HepG2 (cell line): ENCODE results near the gene ZFR2. TPM values are rescaled to one million over a fixed set of nuclear protein-coding genes. Genes with fewer than 3 reads are reported as not detected.
A peak's percentile ranks its signal among the peaks of the same experiment; 100 is the strongest.

Source experiments
- ATAC-seq: fragments of 200-7000 bp; cut with Tn5 transposase; 3 replicates; pipeline ENCODE4 v1.9.1; 2020; ENCODE audit warnings: mild to moderate bottlenecking, moderate library complexity
- BruUV-seq: library from RNA; stranded (reverse); fragments of 400-500 nt; replicated peaks from 2 replicates; lab custom pipeline; 2021; lab: Mats Ljungman, UMichigan
- CTCF ChIA-PET: fragments of 300-600 bp; formaldehyde crosslinking; extraction: SDS; loops from one replicate; lab custom pipeline; 2021; ENCODE audit warnings: low total read pairs, inconsistent platforms, low intra/inter-chr PET ratio; lab: Yijun Ruan, JAX
- POLR2A ChIA-PET: fragments of 350-600 bp; sonication (Branson Sonifier 250); formaldehyde crosslinking; loops from one replicate; lab custom pipeline; 2020; ENCODE audit warnings: antibody characterized with exemption, inconsistent platforms; lab: Yijun Ruan, JAX
- DNase-seq: peaks from one replicate; pipeline ENCODE4 v3.0.0-alpha.2; 2015; ENCODE audit warnings: low spot score
- FAIRE-seq: peaks from 3 replicates; lab custom pipeline; 2011; peaks lifted over from hg19 to GRCh38; lab: Jason Lieb, UNC
- H2AFZ ChIP-seq: one replicate; pipeline ENCODE4 v1.6.1; 2011; ENCODE audit warnings: low read length, inconsistent platforms
- H3K27ac ChIP-seq: fragments of 300-600 bp; 3 replicates; pipeline ENCODE4 v1.8.0; 2011; ENCODE audit warnings: mixed run types, mild to moderate bottlenecking, mixed read lengths, low read length, inconsistent platforms; ENCODE audit not compliant: insufficient read depth; ENCODE audit errors: extremely low read length
- H3K27me3 ChIP-seq, 2 experiments: fragments of 200-600 bp in 1 of 2; 2 replicates in 1 of 2; 3 replicates in 1 of 2; pipeline versions ENCODE4 v1.6.0 to v1.8.0; 2011; ENCODE audit warnings: low read length in 2 of 2, mild to moderate bottlenecking in 2 of 2, moderate library complexity in 2 of 2, inconsistent platforms in 1 of 2; ENCODE audit not compliant: insufficient read depth in 2 of 2, control insufficient read depth in 1 of 2
- H3K36me3 ChIP-seq, 2 experiments: fragments of 200-600 bp in 1 of 2; replicated peaks in 1 of 2; 2 replicates in 1 of 2; 3 replicates in 1 of 2; pipeline versions ENCODE4 v1.5.1 to v1.8.0; 2011; ENCODE audit warnings: low read length in 2 of 2, inconsistent platforms in 1 of 2; ENCODE audit not compliant: insufficient read depth in 2 of 2, control insufficient read depth in 1 of 2
- H3K4me1 ChIP-seq: 2 replicates; pipeline ENCODE4 v1.5.1; 2012; ENCODE audit warnings: low read length, inconsistent platforms; ENCODE audit not compliant: insufficient read depth
- H3K4me2 ChIP-seq: 2 replicates; pipeline ENCODE4 v1.6.0; 2011; ENCODE audit warnings: low read depth, low read length, inconsistent platforms
- H3K4me3 ChIP-seq, 3 experiments: fragments of 200-600 bp in 1 of 3; sonication (generic), shearing (Covaris generic) in 1 of 3; replicated peaks in 1 of 3; 2 replicates each; pipeline ENCODE4 v1.5.1; 2011 to 2016; ENCODE audit warnings: low read length in 3 of 3, inconsistent platforms in 2 of 3, low read depth in 2 of 3, mild to moderate bottlenecking in 2 of 3, control low read depth in 1 of 3, mixed read lengths in 1 of 3; ENCODE audit not compliant: insufficient read depth in 1 of 3
- H3K79me2 ChIP-seq: one replicate; pipeline ENCODE4 v1.6.1; 2011; ENCODE audit warnings: low read length, inconsistent platforms; ENCODE audit not compliant: insufficient read depth
- H3K9ac ChIP-seq: 2 replicates; pipeline ENCODE4 v1.6.0; 2011; ENCODE audit warnings: mild to moderate bottlenecking, low read depth, low read length, inconsistent platforms; ENCODE audit not compliant: insufficient read depth
- H3K9me3 ChIP-seq: 2 replicates; pipeline ENCODE4 v1.5.1; 2012; ENCODE audit warnings: mild to moderate bottlenecking, low read length
- H4K20me1 ChIP-seq: 2 replicates; pipeline ENCODE4 v1.6.0; 2011; ENCODE audit warnings: inconsistent platforms, mild to moderate bottlenecking, low read length, moderate library complexity; ENCODE audit not compliant: insufficient read depth
- MXD4 ChIP-seq: IDR thresholded peaks from 2 replicates; pipeline ENCODE4 v1.6.1; 2016; ENCODE audit warnings: mild to moderate bottlenecking, missing biosample characterization, missing genetic modification reagents
- ZNF687 ChIP-seq: sonication (generic); formaldehyde crosslinking; IDR thresholded peaks from 2 replicates; pipeline ENCODE4 v1.5.1; 2020; ENCODE audit warnings: mild to moderate bottlenecking, missing genetic modification reagents, moderate library complexity
- WGBS: methylation state at CpG from one replicate; pipeline ENCODE4 v1.1.6; 2017; ENCODE audit warnings: low lambda C conversion rate; 5-methylcytosine and 5-hydroxymethylcytosine counted together
- in situ Hi-C: cut with HindIII; loops from 2 replicates; pipeline ENCODE4 v1.10.0; 2017; ENCODE audit warnings: low pct_unique_long_range_greater_than_20kb; ENCODE audit not compliant: extremely low pct_ligation_motif_present
- intact Hi-C: fragments of 100-400 bp; cut with micrococcal nuclease; formaldehyde crosslinking; loops from one replicate; pipeline ENCODE4 v1.10.0; 2022; ENCODE audit not compliant: unreplicated experiment
- polyA plus RNA-seq, 8 experiments: library from polyadenylated mRNA; depleted of rRNA in 3 of 8; stranded (reverse) in 7 of 8; unstranded in 1 of 8; fragments of >200 nt; fragmentation: Illumina TruSeq in 4 of 8; extraction: Trizol in 4 of 8; gene quantifications; 2 replicates each; pipeline versions ENCODE4 v1.2.1 to v1.2.3, GENCODE V29; 2011 to 2016; ENCODE audit warnings: low read depth in 4 of 8, missing spikeins in 1 of 8, mixed read lengths in 1 of 8; ENCODE audit not compliant: insufficient read depth in 1 of 8
- total RNA-seq, 5 experiments: library from RNA; depleted of rRNA; stranded (reverse); fragments of >200 nt; fragmentation: Illumina TruSeq; extraction: Trizol; gene quantifications; 2 replicates each; pipeline ENCODE4 v1.2.3, GENCODE V29; 2016; ENCODE audit warnings: low read depth in 1 of 5
- TF ChIP-seq, protein P1 (sequence below): sonication (generic); formaldehyde crosslinking; IDR thresholded peaks from 2 replicates; pipeline ENCODE4 v1.4.0; 2020; ENCODE audit warnings: missing genetic modification reagents, borderline replicate concordance

ZFR2 gene
- total and polyA plus RNA-seq, 2 of the 13 experiments (the other 11 are each of a cell fraction or from before 2014, with no cell fraction given), result 0.37 to 0.69 TPM

DNA sequence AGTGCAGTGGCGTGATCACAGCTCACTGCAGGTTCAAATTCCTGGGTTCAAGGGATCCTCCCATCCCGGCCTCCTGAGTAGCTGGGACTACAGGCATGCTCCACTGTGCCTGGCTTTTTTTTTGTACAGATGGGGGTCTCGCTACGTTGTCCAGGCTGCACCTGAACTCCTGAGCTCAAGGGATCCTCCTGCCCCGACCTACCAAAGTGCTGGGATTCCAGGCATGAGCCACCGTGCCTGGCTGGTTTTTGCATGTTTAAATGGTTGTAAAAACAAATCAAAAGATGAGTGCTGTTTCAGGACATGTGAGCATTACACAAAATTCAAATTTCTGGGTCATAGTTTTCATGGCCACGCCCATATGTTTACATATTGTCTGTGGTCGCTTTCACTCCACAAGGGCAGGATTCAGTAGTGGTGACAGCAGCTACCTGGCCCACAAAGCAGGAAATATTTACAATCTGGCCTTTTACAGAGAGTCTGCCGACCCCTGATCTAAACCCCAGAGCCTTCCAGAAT, 88.0 kb downstream of the ZFR2 start (continued):
- TF ChIP-seq, protein P1, sequence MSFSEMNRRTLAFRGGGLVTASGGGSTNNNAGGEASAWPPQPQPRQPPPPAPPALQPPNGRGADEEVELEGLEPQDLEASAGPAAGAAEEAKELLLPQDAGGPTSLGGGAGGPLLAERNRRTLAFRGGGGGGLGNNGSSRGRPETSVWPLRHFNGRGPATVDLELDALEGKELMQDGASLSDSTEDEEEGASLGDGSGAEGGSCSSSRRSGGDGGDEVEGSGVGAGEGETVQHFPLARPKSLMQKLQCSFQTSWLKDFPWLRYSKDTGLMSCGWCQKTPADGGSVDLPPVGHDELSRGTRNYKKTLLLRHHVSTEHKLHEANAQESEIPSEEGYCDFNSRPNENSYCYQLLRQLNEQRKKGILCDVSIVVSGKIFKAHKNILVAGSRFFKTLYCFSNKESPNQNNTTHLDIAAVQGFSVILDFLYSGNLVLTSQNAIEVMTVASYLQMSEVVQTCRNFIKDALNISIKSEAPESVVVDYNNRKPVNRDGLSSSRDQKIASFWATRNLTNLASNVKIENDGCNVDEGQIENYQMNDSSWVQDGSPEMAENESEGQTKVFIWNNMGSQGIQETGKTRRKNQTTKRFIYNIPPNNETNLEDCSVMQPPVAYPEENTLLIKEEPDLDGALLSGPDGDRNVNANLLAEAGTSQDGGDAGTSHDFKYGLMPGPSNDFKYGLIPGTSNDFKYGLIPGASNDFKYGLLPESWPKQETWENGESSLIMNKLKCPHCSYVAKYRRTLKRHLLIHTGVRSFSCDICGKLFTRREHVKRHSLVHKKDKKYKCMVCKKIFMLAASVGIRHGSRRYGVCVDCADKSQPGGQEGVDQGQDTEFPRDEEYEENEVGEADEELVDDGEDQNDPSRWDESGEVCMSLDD (CRISPR knock-in tag), result no peak

DNA sequence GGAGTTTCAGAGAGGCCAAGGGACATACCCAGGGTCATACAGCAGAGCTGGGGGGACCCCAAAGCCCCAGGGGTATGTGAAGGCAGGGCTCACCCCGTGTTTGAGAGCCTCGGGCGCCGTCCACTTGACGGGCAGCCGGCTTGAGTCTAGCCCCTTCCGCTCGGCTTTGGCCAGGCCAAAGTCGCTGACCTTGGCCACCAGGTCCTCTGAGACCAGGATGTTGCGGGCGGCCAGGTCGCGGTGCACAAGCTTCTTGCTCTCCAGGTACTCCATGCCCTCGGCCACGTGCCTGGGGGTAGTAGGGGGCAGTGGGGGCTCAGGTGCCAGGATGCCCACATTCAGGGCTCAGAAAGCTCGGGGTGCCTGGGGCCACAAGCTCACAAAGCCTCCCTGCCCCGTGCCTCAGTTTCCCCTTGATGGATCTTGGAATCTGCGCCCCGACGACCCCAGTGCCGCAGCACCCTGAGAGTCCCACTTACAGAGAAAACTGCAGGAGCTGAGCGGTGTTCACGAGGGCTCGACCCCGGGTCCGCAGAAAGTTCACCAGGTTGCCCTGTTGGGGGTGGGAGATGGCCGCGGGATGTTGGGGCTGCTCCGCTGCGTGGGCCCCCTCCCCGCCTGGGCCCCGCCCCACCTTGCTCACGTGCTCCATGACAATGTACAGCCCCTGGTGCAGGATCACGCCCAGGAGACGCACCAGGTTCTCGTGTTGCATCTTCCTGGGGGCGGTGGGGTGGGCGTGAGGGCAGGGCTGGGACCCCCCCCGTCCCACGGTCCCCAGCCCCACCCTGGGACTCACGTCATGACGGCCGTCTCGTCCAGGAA, 89.7 kb downstream of the ZFR2 start:
- WGBS, result 5% methylated on average over 10 of the region's 44 CpGs
- FAIRE-seq, result no peak
- no peaks in the 10 kb centered on the region for H4K20me1 ChIP-seq
- peak overlapping the region; percentile 18; the same call in 1 of the 2 replicates for H3K4me2 ChIP-seq
- DNase-seq, result no peak
- H3K27ac ChIP-seq, result no peak overlapping the region
- no peak; the same call in 2 of the 3 replicates for ATAC-seq
- 0 out of 2 replicates have a peak, but pooled peaks cover 5% of the 10 kb centered on the region for H3K4me1 ChIP-seq
- peaks cover 0 to 18% of the 10 kb centered on the region in 2 experiments; a peak in 4 of 5 replicates for H3K27me3 ChIP-seq
- no peak overlapping the region for H3K4me3 ChIP-seq
- H3K9ac ChIP-seq, result no peak overlapping the region
- TF ChIP-seq ZNF687 (CRISPR knock-in tag) (peak; percentile 48; the same call in 1 of the 2 replicates), MXD4 (CRISPR knock-in tag) (no peak)
- no peaks in the 10 kb centered on the region for H3K79me2 ChIP-seq
- in situ Hi-C loops, result no loop called here
- intact Hi-C loops, result no loop called here
- no peak overlapping the region for H2AFZ ChIP-seq
- H3K9me3 ChIP-seq, result peaks cover 18% of the 10 kb centered on the region
- POLR2A ChIA-PET, result interaction anchor here (2.1 kb wide), 1 partner anchor 17 kb away, joined by 6 read pairs; the partner anchor contains the start of gene MRPL54
- CTCF ChIA-PET, result no interaction called here
- no peaks in the 10 kb centered on the region for H3K36me3 ChIP-seq
- no TSS peak for BruUV-seq
